HS-5 (cell line): ENCODE measurements around the gene POLD1.
"Not testable (repeated sequence)": the region's sequence is repeated elsewhere in the genome, so short reads cannot be mapped to it uniquely, and the experiment has no call there.

Experiments
- DNase-seq: peaks from one replicate; pipeline ENCODE4 v3.0.0-alpha.2; 2012; ENCODE audit warnings: low read depth

The POLD1 gene

DNA sequence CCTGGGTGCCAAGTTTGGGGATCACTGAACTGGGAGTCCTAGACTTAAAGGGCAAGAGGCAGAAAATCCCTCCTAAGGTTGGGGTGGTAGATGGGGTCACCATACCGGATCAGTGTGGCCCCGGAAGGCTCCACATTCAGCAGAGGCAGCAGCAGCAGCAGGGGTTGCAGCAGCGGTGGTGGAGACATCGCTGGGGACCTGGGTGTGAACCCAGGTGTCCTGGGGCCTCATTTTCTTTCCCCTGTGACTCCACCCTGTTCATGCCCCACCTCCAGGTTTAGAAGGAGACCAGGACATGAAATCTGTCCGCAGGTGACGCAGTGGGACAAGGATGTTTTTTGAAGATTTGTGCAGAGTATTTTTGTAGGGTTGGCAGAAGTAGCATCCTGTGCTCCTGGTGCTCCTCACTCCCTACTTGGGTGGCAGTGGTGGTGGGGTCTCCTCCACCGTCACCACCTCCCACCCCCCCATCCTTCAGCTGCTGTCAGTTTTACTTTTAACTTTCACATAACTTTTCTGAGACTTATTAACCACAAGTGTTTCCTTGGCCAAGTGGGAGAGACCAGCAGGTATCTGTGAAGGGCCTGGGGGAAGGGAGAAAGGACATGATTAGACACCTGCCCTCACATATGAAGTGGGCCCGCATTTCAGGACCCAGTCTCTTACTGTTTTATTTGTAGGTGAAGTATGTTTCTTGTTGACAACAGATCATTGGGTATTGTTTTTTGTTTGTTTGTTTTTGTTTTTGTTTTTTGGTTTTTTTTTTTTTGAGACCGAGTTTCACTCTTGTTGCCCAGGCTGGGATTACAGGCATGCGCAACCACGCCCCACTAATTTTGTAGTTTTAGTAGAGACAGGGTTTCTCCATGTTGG lies 18.5 kb upstream of the POLD1 start, which contains the start of gene NAPSA:
NAPSA (minus strand) TSS at position 206 of the 873 bp plus-strand sequence; CDS start at position 188, 18 bp downstream.
- DNase-seq = no peak

GRCh38 chr19:50368649-50369570 lies 15.2 kb upstream of the POLD1 start:
- no peak for DNase-seq

- DNase-seq = no peak
Measured at GRCh38 chr19:50371914-50372475, 12.2 kb upstream of the POLD1 start.

- DNase-seq = peak; percentile 91
Measured at GRCh38 chr19:50376166-50377050, 7.7 kb upstream of the POLD1 start, which contains the start of gene NR1H2. Gene NR1H2, plus strand, starts transcription at chr19:50376457. Its CDS starts 1,149 bp downstream, at chr19:50377606.

DNA sequence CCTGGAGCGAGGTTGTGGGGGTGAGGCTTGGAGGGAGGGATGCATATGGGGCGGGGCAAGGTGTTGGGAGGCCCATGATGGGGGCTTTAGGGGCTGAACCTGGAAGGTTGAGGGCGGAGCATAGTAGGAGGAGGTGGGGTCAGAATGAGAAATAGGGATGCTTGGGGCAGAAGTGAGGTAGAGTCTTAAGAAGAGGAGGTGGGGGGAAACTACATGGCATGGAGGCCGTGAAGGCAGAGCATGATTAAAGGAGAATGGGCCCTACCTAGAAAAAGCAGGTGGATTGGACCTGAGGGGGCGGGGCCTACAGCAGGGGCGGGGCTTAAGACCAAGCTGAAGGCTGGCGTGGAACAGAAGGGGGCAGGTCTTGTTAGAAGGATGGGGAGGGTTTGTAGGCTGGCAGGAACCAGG lies 7.1 kb upstream of the POLD1 start:
- DNase-seq = no peak

DNA sequence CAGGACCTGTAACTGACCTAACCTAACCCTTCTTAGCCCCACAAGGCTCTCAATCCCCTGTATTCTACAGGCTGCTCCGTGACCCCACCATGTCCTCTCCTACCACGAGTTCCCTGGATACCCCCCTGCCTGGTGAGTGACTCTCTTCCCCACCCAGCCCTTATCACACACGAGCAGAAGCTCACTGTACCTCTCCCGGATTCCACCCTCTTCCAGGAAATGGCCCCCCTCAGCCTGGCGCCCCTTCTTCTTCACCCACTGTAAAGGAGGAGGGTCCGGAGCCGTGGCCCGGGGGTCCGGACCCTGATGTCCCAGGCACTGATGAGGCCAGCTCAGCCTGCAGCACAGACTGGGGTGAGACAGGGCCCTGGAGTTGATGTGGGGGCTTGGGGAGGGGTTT lies 6.6 kb upstream of the POLD1 start:
- no peak for DNase-seq

DNA sequence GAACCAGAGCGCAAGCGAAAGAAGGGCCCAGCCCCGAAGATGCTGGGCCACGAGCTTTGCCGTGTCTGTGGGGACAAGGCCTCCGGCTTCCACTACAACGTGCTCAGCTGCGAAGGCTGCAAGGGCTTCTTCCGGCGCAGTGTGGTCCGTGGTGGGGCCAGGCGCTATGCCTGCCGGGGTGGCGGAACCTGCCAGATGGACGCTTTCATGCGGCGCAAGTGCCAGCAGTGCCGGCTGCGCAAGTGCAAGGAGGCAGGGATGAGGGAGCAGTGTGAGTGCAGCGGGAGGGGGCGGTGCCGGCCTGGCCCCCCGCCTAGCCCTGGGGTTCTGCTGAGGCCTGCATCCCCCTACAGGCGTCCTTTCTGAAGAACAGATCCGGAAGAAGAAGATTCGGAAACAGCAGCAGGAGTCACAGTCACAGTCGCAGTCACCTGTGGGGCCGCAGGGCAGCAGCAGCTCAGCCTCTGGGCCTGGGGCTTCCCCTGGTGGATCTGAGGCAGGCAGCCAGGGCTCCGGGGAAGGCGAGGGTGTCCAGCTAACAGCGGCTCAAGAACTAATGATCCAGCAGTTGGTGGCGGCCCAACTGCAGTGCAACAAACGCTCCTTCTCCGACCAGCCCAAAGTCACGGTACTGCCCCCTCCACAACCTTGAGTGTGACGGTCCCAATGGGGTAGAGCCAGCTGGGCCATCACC lies 5.8 kb upstream of the POLD1 start:
- DNase-seq = no peak

- DNase-seq = no peak
Measured at GRCh38 chr19:50378863-50379236, 5.3 kb upstream of the POLD1 start.

- no peak for DNase-seq
Measured at GRCh38 chr19:50379602-50380001, 4.5 kb upstream of the POLD1 start.

GRCh38 chr19:50380137-50380536 lies 4.0 kb upstream of the POLD1 start:
- no peak for DNase-seq

DNA sequence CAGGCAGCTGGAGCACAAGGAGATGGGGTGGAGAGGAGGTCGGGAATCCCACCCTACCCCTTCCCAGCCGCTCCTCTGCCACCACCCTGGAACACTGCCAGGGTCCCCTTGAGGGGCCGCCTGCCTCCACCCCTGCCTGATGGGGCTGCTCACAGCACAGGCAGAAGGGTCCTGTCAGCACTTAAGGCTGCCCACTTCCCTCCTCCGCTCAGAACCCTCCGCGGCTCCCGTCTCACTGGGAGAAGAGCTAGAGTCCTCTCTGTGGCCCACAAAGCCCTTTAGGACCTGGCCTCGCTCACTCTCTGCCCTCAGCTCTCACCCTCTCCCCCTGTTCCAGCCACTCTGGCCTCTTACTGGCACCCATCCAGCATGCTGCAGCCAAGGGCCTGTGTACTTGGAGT lies 3.4 kb upstream of the POLD1 start:
- no peak for DNase-seq

DNA sequence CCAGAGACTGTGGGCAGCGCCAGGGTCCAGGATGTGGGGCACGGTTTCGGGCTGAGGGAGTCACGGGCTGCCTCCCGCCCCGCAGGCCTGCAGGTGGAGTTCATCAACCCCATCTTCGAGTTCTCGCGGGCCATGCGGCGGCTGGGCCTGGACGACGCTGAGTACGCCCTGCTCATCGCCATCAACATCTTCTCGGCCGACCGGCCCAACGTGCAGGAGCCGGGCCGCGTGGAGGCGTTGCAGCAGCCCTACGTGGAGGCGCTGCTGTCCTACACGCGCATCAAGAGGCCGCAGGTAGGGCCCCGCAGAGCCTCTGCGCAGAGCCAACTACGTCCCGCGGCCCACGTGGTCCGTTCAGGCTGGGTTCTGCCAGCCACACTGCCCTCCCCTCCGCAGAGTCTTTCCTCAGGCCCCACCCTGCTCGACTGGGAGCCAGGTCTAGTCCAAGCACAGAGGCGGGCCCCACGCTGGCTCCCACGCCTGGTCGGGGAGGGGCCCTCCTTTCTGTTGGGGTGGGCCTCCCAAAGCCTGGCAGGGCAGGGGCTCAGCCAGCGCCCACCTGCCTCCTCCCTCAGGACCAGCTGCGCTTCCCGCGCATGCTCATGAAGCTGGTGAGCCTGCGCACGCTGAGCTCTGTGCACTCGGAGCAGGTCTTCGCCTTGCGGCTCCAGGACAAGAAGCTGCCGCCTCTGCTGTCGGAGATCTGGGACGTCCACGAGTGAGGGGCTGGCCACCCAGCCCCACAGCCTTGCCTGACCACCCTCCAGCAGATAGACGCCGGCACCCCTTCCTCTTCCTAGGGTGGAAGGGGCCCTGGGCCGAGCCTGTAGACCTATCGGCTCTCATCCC lies 2.0 kb upstream of the POLD1 start:
- DNase-seq = no peak

- DNase-seq = no peak
Measured at GRCh38 chr19:50383001-50383851, 921 bp upstream of the POLD1 start.

GRCh38 chr19:50384685-50385535 lies 763 bp downstream of the POLD1 start:
- no peak for DNase-seq

- peak; percentile 54 for DNase-seq
Measured at GRCh38 chr19:50387176-50387867, 3.2 kb downstream of the POLD1 start.

DNA sequence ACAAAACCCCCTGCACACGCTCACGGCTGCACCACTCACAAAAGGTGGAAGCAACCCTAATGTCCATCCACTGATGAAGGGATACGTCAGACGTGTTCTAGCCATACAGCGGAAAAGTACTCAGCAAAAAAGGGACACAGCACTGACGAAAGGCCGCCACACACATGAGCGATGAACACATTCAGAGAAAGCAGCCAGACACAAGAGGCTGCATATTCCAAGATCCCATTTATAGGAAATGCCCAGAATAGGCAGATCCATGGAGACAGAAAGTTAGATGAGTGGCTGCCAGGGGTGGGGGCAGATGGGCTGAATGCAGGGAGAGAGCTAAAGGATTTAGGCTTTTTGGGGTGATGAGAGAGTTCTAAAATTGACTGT lies 3.7 kb downstream of the POLD1 start:
- DNase-seq = no peak

DNA sequence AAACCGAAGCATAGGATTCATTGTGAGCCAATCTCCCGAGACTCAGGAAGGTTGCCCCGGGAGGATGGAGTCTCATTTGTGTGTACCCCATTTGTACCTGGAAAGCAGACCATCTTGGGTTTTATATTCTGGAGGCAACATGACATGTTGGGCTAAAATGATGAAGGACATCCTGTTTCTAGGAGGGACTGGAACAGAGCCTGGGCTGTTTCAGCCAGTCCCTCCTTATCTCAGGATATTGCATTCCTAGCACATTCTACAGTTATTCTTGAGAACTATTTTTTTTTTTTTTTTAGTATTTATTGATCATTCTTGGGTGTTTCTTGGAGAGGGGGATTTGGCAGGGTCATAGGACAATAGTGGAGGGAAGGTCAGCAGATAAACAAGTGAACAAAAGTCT lies 6.1 kb downstream of the POLD1 start:
- not testable (repeated sequence) for DNase-seq
